MG63 (cell line): ENCODE data around the gene KRTAP5-2. TPM values are rescaled to one million over a fixed set of nuclear protein-coding genes. Genes with fewer than 3 reads are reported as not detected.
"Not testable (repeated sequence)": the region's sequence is repeated elsewhere in the genome, so short reads cannot be mapped to it uniquely, and the experiment has no call there.

Experiments used
- DNase-seq: peaks from one replicate; pipeline ENCODE4 v3.0.0-alpha.2; 2020
- H3K27me3 ChIP-seq: fragments of 250-450 bp; sonication (Bioruptor Pico); 2 replicates; pipeline ENCODE4 v1.5.1; 2020; ENCODE audit warnings: mild to moderate bottlenecking, moderate library complexity
- H3K36me3 ChIP-seq: fragments of 250-450 bp; sonication (Bioruptor Pico); 2 replicates; pipeline ENCODE4 v1.5.1; 2020; ENCODE audit warnings: mild to moderate bottlenecking, moderate library complexity
- H3K4me3 ChIP-seq: fragments of 250-450 bp; sonication (Bioruptor Pico); 2 replicates; pipeline ENCODE4 v1.5.1; 2020; ENCODE audit warnings: mild to moderate bottlenecking, moderate library complexity
- H3K9me3 ChIP-seq: fragments of 250-450 bp; sonication (Bioruptor Pico); 2 replicates; pipeline ENCODE4 v1.5.1; 2020; ENCODE audit warnings: mild to moderate bottlenecking, moderate library complexity
- total RNA-seq: library from RNA; depleted of rRNA; stranded (reverse); fragments of >200 nt; shearing (Covaris generic); gene quantifications from 2 replicates; pipeline ENCODE4 v1.2.3, GENCODE V29; 2014; ENCODE audit warnings: low replicate concordance

Gene KRTAP5-2
- total RNA-seq, 1 experiment from 2014 or later, result not detected

DNA sequence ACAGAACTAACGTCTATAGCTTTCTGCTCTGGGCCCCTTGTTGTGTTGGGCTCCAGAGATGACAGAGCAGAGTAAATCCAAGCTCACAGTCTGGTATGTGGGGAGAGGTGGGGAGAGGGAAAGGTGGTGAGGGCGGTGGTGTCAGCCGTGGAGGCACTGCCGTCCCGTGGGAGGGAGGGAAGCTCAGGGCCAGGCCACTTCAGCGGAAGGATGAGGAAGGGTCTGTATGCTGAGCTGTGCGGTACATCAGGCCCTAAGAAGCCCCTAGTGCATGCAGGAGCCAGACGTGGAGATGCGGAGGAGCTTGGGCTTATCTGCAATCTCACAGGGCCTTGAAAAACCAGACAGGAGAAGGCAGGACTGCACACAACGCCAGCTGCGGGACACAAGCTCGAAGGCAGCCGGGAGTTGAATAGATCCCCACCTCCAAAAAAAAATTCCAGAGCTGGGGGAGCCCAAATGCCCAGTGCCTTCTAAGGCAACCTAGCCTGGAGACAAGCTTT is 33.0 kb upstream of the KRTAP5-2 start:
- Histone ChIP-seq H3K27me3 (peaks cover 49% of the 10 kb centered on the region), H3K9me3 (no peaks in the 10 kb centered on the region), H3K4me3 (no peak overlapping the region), H3K36me3 (no peaks in the 10 kb centered on the region)
- DNase-seq, result no peak

DNA sequence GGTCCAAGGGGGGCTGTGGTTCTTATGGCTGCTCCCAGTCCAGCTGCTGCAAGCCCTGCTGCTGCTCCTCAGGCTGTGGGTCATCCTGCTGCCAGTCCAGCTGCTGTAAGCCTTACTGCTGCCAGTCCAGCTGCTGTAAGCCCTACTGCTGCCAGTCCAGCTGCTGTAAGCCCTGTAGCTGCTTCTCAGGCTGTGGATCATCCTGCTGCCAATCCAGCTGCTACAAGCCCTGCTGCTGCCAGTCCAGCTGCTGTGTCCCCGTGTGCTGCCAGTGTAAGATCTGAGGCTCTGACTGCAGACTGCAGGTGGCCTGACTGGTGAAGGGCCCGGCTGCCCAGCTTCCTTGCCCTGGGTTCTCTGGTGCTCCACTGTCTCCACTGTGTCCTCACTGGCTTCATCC is 32.2 kb upstream of the KRTAP5-2 start:
- peaks cover 46% of the 10 kb centered on the region for H3K27me3 ChIP-seq
- DNase-seq, result no peak
- no peak overlapping the region for H3K4me3 ChIP-seq
- no peaks in the 10 kb centered on the region for H3K36me3 ChIP-seq
- no peaks in the 10 kb centered on the region for H3K9me3 ChIP-seq

DNA sequence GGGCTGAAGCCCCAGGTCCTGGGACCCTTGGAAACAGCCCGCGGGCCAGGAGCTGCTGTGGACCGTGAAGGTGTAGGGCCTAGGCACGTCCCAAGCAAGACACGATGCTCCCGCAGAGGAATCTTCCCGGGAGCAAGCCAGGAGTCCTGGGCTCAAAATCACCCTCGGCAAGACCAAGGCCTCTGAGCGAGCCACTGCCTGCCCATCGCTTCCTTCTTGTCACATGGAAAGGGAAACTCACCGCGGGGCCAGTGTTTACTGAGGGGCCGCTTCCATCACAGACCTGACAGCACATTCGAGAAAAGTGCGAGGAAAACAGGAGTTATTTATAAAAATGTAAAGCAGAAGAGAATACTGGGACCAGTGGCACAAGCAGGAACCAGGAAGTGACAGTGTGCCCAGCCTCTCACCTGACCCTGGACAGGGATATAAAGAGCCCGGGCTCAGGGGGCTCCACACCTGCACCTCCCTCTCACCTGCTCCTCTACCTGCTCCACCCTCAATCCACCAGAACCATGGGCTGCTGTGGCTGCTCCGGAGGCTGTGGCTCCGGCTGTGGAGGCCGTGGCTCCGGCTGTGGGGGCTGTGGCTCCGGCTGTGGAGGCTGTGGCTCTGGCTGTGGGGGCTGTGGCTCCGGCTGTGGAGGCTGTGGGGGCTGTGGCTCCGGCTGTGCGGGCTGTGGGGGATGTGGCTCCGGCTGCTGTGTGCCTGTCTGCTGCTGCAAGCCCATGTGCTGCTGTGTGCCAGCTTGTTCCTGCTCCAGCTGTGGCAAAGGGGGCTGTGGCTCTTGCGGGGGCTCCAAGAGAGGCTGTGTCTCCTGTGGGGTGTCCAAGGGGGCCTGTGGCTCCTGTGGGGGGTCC is 31.5 kb upstream of the KRTAP5-2 start, which contains the start of gene KRTAP5-5:
Gene KRTAP5-5 (plus strand): TSS at position 450 of the 860 bp plus-strand sequence. CDS start 66 bp downstream, at position 516.
- no peaks in the 10 kb centered on the region for H3K36me3 ChIP-seq
- DNase-seq, result no peak
- H3K4me3 ChIP-seq, result no peak within 1 kb of the TSS
- no peaks in the 10 kb centered on the region for H3K9me3 ChIP-seq
- peaks cover 42% of the 10 kb centered on the region for H3K27me3 ChIP-seq

DNA sequence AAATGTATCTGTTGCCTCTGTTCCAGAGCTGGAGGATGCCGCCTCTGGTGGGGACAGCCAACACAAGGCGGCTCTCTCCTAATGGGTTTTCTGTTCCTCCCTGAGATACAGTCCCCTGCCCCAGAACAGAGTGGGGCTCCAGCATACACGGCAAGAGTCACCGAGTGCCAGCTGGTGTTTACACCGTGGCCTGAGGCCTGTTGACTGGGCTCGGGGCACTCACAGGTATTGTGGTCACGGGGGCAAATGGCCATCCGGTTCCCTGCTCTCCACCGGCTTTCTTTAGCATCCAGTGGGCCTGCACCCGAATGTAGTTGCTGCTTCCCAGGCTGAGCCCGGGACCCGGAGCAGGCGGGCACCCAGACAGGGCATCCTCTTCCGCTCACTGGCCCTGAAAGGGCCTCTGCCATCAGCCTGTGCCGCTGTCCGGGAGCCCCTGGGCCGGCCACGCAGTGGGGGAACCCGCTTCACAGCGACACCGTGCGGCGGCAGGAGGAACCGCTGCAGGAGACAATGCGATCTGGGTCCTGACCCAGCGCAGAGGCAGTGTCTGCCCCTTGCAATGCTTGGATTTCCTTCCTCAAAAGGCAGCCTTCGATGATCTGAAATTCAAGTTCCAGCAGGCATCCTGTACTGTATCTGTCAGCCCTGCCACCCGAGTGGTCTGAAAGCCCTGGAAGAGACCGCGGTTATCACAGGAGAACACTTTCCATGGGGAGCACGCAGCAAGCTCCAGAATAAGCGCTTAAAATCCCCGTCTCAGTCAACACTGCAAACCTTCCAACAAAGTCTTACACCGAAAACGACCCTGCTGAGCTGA is 30.6 kb upstream of the KRTAP5-2 start:
- Histone ChIP-seq H3K36me3 (no peaks in the 10 kb centered on the region), H3K27me3 (peaks cover 33% of the 10 kb centered on the region)

DNA sequence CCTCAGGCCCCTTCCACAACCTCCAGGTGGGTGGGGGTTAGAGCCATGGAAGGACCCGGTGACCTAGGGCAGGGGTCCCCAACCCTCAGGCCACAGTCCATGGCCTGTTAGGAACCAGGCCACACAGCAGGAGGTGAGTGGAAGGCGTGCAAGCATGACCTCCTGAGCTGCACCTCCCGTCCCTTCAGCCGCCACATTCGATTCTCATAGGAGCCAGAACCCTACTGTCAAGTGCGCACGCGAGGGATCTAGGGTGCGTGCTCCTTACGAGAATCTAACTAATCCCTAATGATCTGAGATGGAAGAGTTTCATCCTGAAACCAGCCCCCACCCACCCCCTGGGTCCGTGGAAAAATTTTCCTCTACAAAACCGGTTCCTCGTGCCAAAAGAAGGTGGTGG is 27.4 kb upstream of the KRTAP5-2 start:
- no peak for DNase-seq
- Histone ChIP-seq H3K9me3 (no peaks in the 10 kb centered on the region), H3K36me3 (no peaks in the 10 kb centered on the region), H3K27me3 (peaks cover 20% of the 10 kb centered on the region), H3K4me3 (no peak overlapping the region)

More for the DNA sequence above, 30.6 kb upstream of the KRTAP5-2 start:
- H3K4me3 ChIP-seq, result no peak overlapping the region
- DNase-seq, result peak; percentile 49
- H3K9me3 ChIP-seq, result no peaks in the 10 kb centered on the region

DNA sequence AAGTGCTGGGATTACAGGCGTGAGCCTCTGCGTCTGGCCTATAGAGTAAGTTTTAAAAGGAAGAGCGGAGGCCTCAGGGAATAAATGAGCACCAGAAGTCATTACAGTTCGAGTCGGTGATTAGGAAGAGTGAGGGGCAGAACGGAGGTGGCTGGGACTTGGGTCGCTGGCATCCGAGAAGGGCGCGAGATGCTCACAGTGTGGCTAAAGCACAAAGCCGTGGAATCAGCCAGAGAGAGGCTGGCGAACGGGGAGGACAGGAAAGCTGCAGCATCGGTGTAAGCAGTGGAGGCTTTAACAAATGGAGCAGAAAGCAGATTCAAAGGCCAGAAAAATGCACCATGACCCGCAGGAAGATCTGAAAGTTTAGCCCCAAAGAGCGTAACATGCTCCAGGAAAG is 26.5 kb upstream of the KRTAP5-2 start:
- peaks cover 18% of the 10 kb centered on the region for H3K27me3 ChIP-seq
- no peak for DNase-seq

DNA sequence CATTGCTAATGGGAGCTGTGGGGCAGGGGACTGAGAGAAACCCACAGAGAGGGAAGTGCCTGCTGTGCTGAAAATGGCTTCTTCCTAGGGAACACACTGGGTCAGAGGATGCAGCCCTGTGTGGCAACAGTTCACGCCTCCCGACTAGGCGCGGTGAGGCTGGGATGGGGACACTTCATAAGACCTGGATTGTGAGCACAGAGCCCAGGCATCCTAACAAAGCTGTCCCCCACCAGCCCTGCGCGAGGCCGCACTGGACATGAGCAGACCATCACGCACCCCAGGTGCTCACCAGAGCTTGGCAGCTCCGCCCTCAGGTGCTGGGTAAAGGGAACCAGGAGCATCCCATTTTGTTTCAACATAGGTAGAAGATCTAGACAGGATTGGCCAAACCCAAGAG is 25.6 kb upstream of the KRTAP5-2 start:
- Histone ChIP-seq H3K9me3 (no peaks in the 10 kb centered on the region), H3K4me3 (no peak overlapping the region), H3K27me3 (peaks cover 11% of the 10 kb centered on the region), H3K36me3 (no peaks in the 10 kb centered on the region)
- DNase-seq, result no peak

More for the DNA sequence above, 26.5 kb upstream of the KRTAP5-2 start:
- Histone ChIP-seq H3K9me3 (no peaks in the 10 kb centered on the region), H3K4me3 (no peak overlapping the region), H3K36me3 (no peaks in the 10 kb centered on the region)

DNA sequence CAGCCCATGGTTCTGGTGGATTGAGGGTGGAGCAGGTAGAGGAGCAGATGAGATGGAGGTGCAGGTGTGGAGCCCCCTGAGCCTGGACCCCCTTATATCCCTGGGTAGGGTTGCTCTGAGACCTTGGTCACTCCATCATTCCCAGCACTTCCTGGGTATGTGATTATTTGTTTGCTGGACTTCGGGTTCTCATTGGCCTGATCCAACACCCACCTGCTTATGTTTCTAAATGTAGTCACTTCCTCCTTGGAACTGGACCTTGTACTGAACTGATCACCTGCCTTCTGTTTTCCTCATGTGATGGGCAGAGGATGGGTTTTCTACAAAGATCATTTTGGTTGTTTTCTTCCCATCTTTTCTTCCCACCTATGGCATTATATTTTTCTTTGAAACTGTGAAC is 24.0 kb upstream of the KRTAP5-2 start, which contains the start of gene KRTAP5-4:
Gene KRTAP5-4 (minus strand): TSS at position 53 of the 400 bp plus-strand sequence. CDS start 45 bp downstream, at position 8.
- H3K4me3 ChIP-seq, result no peak within 1 kb of the TSS

DNA sequence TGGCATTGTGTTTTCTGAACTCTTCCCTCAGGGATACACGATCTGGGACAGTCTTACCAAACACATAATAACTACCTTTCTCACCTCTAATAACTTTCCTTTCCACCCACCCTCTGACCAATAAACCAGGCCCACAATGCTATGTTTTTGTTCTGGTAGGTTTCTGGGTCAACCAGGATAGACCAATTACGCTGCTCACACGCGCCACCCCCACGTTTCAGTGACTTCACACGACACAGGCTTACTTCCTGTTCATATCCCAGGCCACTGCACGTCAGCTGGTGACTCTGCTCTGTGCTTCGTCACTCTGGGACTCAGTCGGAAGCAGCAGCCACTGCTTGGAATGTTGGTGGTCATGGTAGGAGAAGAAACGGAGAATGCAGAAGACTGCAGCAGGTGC is 21.4 kb upstream of the KRTAP5-2 start:
- DNase-seq, result no peak

More for the DNA sequence above, 24.0 kb upstream of the KRTAP5-2 start, which contains the start of gene KRTAP5-4:
- Histone ChIP-seq H3K27me3 (peaks cover 9% of the 10 kb centered on the region; the same call in 1 of the 2 replicates), H3K9me3 (no peaks in the 10 kb centered on the region), H3K36me3 (no peaks in the 10 kb centered on the region)
- no peak for DNase-seq

DNA sequence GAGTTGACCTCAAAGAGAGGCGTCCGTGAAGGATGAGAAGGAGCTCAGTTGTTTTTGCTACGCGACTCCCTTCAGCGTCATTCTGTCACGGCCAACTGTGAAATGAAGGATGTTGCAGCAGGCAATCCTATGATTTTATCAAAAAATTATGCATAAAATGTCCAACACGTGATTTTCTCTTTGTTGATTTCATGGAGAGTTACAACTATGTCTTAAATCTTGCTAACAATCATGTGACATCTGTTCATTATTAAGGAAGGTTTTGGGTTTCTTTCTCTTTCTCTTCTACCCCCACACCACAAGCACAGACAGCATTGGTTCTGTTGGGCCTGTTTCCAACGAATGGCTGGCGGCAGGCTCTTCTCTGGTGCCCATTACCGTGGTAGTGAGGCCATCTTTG is 20.1 kb upstream of the KRTAP5-2 start:
- H3K9me3 ChIP-seq, result no peaks in the 10 kb centered on the region
- peaks cover 13% of the 10 kb centered on the region for H3K27me3 ChIP-seq
- no peak for DNase-seq
- H3K36me3 ChIP-seq, result no peaks in the 10 kb centered on the region
- no peak overlapping the region for H3K4me3 ChIP-seq

More for the DNA sequence above, 21.4 kb upstream of the KRTAP5-2 start:
- peaks cover 13% of the 10 kb centered on the region for H3K27me3 ChIP-seq
- H3K9me3 ChIP-seq, result no peaks in the 10 kb centered on the region
- H3K36me3 ChIP-seq, result no peaks in the 10 kb centered on the region
- H3K4me3 ChIP-seq, result no peak overlapping the region

DNA sequence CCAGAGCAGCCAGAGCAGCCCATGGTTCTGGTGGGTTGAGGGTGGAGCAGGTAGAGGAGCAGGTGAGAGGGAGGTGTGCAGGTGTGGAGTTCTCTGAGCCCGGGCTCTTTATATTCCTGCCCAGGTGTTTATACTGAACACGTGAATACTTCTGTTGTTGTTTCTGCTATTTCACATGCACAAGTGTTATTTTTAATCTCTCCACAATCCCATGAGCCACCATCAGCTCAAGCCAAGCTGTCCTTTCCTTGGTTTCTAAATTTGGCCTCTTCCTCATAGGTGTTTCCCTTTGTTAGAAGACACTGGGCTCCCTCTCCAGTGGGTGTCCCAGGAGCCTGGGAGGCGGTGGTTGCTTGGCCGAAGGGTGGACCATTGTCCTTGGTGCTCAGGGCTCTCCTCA is 10.3 kb upstream of the KRTAP5-2 start, which contains the start of gene KRTAP5-3:
Gene KRTAP5-3 (minus strand): TSS at position 101 of the 400 bp plus-strand sequence. CDS start 78 bp downstream, at position 23.
- Histone ChIP-seq H3K9me3 (no peaks in the 10 kb centered on the region), H3K36me3 (no peaks in the 10 kb centered on the region), H3K27me3 (0 out of 2 replicates have a peak, but pooled peaks cover 2% of the 10 kb centered on the region), H3K4me3 (no peak within 1 kb of the TSS)
- no peak for DNase-seq

DNA sequence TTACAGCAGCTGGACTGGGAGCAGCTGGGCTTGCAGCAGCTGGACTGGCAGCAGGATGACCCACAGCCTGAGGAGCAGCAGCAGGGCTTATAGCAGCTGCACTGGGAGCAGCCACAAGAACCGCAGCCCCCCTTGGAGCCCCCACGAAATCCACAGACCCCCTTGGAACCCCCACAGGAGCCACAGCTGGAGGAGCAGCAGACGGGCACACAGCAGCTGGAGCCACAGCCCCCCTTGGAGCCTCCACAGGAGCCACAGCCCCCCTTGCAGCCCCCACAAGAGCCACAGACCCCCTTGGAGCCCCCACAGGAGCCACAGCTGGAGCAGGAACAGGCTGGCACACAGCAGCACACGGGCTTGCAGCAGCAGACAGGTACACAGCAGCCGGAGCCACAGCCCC is 9.8 kb upstream of the KRTAP5-2 start:
- H3K27me3 ChIP-seq, H3K4me3 ChIP-seq, H3K36me3 ChIP-seq, DNase-seq, H3K9me3 ChIP-seq: not testable (repeated sequence)

DNA sequence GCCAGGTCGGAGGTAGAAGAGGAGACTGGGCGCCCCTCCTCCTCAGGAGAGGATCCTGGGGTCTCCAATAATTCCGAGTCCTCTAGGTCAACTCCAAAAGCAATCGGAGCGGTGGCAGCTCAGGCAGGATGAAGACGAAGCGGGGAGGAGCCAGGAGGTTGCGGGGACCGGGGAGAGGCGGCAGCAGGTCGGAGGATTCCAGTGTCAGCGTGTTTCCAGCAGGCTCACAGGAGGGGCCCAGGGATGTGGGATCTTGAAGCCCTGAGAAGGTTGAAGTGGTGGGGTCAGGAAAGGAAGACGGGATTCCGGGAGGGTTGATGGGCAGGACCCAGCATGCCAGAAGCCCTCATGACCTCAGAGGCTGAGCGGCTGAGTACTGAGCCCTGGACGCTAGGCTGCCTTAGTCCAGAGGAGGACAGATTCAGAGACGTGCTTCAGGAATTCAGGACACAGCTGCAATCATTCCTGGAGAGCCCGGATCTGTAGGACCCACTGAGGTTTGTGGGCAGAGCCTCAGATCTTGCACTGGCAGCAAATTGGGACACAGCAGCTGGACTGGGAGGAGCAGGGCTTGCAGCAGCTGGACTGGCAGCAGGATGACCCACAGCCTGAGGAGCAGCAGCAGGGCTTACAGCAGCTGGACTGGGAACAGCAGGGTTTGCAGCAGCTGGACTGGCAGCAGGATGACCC is 9.2 kb upstream of the KRTAP5-2 start:
- not testable (repeated sequence) for H3K27me3 ChIP-seq, DNase-seq, H3K4me3 ChIP-seq, H3K9me3 ChIP-seq, H3K36me3 ChIP-seq

DNA sequence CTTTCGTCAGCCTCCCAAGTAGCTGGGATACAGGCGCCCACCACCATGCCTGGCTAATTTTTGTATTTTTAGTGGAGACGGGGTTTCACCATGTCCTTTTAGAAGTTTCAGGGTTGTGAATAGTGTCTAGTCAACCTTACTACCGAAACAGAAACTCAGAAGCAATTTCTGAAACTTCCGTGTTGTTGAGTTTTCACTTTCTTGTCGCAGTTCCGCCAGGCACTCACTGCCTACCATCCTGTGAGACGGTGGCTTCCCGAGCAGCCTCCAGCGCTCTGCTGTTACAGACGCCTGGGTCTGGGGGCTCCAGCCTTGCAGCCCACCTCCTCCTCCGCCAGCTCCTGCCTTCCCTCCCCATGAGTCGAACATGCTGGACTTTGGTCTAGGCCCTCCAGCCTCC is 7.8 kb upstream of the KRTAP5-2 start:
- H3K9me3 ChIP-seq, H3K27me3 ChIP-seq, H3K36me3 ChIP-seq, H3K4me3 ChIP-seq, DNase-seq: not testable (repeated sequence)

DNA sequence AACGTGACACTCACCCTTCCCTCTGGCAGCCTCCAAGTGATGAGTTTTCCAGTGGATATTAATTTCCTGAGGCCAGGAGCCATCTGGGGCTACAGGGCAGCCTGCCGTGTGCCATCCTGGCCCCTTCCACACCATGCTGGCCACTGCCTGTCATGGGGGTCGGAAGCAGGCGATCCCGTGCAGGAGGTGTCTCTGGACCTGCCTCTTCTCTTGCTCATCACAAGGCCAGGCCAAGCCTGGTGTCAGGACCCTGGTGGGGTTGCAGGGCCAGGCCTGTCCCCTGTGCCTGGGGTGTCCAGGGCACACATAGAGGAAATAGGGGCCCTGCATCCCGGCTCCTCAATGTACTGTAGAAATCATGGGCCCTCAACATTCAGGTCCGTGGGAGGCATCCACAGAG is 6.6 kb upstream of the KRTAP5-2 start:
- Histone ChIP-seq H3K36me3 (no peaks in the 10 kb centered on the region), H3K27me3 (peaks cover 7% of the 10 kb centered on the region), H3K4me3 (no peak overlapping the region), H3K9me3 (no peaks in the 10 kb centered on the region)
- no peak for DNase-seq

DNA sequence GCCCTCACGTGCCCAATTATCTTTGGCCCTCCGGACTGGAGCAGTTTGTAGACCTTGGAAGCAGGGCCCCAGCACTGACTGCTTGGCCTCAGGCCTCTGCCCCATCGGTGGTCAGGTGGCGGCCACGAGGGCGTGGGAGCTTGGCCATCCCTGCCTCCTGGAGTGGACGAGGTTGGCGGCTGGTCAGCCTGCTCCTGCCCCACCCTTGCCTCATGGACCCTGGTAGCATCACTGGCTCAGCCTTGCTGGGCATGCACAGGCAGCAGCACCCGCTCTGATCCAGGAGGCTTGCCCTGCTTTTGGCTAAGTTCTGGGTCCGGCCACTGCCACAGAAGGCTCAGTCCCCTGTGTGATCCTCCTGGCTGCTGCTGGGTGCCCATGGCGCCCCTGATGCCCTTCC is 6.1 kb upstream of the KRTAP5-2 start:
- peaks cover 13% of the 10 kb centered on the region for H3K27me3 ChIP-seq

More for the DNA sequence above, 6.1 kb upstream of the KRTAP5-2 start:
- no peaks in the 10 kb centered on the region for H3K36me3 ChIP-seq
- H3K4me3 ChIP-seq, result no peak overlapping the region
- H3K9me3 ChIP-seq, result no peaks in the 10 kb centered on the region
- no peak for DNase-seq
